Erythroblast (primary cell): ENCODE measurements around the gene ANKRD33B.

Experiments used
- GATA1 ChIP-seq: IDR thresholded peaks from 2 replicates; pipeline ENCODE4 v1.6.1; 2011; ENCODE audit warnings: low read depth, mild to moderate bottlenecking, control low read depth, low read length, moderate library complexity
- POLR2A ChIP-seq: IDR thresholded peaks from 2 replicates; pipeline ENCODE4 v1.6.1; 2011; ENCODE audit warnings: mild to moderate bottlenecking, low read length

- TF ChIP-seq POLR2A: no peak
- no peak for TF ChIP-seq GATA1
Measured at GRCh38 chr5:10533226-10533625, 30.6 kb upstream of the ANKRD33B start.
